ENCODE measurements around the gene HMGB1. TPM values are rescaled to one million over a fixed set of nuclear protein-coding genes. Genes with fewer than 3 reads are reported as not detected.

Gene HMGB1
- total and polyA plus RNA-seq, 2 donors (not counting 3 experiments of a cell fraction or from before 2014, with no cell fraction given): 111 to 670 TPM

DNA sequence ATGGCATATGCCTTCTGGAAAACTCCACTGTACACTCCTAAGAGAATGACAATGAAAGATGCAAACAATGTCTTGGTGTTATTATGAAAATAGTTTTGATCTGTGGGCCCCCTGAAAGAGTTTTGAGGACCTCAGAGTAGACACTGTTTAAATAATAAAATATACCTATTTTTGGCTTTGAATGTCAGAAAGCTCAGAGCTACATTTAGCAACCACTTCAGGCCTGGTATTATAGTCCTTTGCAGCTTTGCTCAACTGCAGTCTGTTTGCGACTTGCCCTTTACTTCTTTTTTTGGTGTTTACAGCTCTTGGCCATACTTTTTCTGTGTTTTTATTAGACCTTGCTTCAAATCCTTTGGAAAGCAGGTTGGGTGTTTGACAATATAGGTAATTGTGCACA lies 49.3 kb downstream of the HMGB1 start:
- CTCF ChIA-PET: interaction anchor here (0.9 to 1.4 kb wide), 2 partner anchors 8 to 284 kb away, joined by 4 to 5 read pairs; no protein-coding TSS in a partner anchor
- Histone ChIP-seq H3K27me3 (ENCODE audit: control insufficient read depth in 2 of 2, insufficient read depth in 2 of 2, low read length in 2 of 2) (no peaks in the 10 kb centered on the region), H3K9me1 (replicated peaks; ENCODE audit: control insufficient read depth, extremely low read depth, insufficient read depth, low read length) (no peaks in the 10 kb centered on the region), H3K27ac (ENCODE audit: insufficient read depth, low read depth, low read length) (no peak overlapping the region), H3K4me3 (replicated peaks in 1 of 3; ENCODE audit: insufficient read depth in 1 of 3, low read depth in 1 of 3, low read length in 3 of 3) (no peak overlapping the region), H3K9ac (replicated peaks; ENCODE audit: extremely low read depth, insufficient read depth, low read length) (no peak overlapping the region), H3K36me3 (ENCODE audit: control insufficient read depth in 2 of 2, extremely low read depth in 1 of 2, insufficient read depth in 2 of 2, low read length in 2 of 2) (no peaks in the 10 kb centered on the region), H3K79me2 (ENCODE audit: control insufficient read depth, insufficient read depth, low read length) (no peaks in the 10 kb centered on the region), H2AFZ (ENCODE audit: low read depth, low read length) (no peak overlapping the region), H3K4me2 (ENCODE audit: insufficient read depth, low read length) (no peak overlapping the region), H3K9me3 (replicated peaks; ENCODE audit: control insufficient read depth, insufficient read depth, low read length) (no peaks in the 10 kb centered on the region), H3K4me1 (ENCODE audit: control insufficient read depth, extremely low read depth, insufficient read depth, low read length) (peaks cover 7% of the 10 kb centered on the region), H4K20me1 (replicated peaks; ENCODE audit: control insufficient read depth, extremely low read depth, insufficient read depth, low read length) (no peaks in the 10 kb centered on the region)
- dilution Hi-C loops (cut with MboI; ENCODE audit: extremely low pct_ligation_motif_present, low sequenced_read_pairs): no loop called here
- FAIRE-seq (no peak), DNase-seq (ENCODE audit: low read depth, low spot score) (no peak)
- no TSS peak for BruUV-seq (replicated peaks)
- intact Hi-C loops (cut with micrococcal nuclease): no loop called here
- TF ChIP-seq POLR2A (IDR thresholded peaks at IDR 0.05; ENCODE audit: low read depth, low read length): no peak
- TF ChIP-seq, protein P1, sequence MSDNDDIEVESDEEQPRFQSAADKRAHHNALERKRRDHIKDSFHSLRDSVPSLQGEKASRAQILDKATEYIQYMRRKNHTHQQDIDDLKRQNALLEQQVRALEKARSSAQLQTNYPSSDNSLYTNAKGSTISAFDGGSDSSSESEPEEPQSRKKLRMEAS (IDR thresholded peaks at IDR 0.05; ENCODE audit: insufficient read depth, insufficient read length): no peak
- no peak for TF ChIP-seq JUN (IDR thresholded peaks at IDR 0.05; ENCODE audit: borderline replicate concordance, insufficient read depth, insufficient read length, low read depth)
- TF ChIP-seq EZH2 (IDR thresholded peaks at IDR 0.05; ENCODE audit: borderline replicate concordance, low read depth, low read length, severe bottlenecking): no peak
- TF ChIP-seq, protein P2, sequence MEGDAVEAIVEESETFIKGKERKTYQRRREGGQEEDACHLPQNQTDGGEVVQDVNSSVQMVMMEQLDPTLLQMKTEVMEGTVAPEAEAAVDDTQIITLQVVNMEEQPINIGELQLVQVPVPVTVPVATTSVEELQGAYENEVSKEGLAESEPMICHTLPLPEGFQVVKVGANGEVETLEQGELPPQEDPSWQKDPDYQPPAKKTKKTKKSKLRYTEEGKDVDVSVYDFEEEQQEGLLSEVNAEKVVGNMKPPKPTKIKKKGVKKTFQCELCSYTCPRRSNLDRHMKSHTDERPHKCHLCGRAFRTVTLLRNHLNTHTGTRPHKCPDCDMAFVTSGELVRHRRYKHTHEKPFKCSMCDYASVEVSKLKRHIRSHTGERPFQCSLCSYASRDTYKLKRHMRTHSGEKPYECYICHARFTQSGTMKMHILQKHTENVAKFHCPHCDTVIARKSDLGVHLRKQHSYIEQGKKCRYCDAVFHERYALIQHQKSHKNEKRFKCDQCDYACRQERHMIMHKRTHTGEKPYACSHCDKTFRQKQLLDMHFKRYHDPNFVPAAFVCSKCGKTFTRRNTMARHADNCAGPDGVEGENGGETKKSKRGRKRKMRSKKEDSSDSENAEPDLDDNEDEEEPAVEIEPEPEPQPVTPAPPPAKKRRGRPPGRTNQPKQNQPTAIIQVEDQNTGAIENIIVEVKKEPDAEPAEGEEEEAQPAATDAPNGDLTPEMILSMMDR (IDR thresholded peaks at IDR 0.05; ENCODE audit: extremely low read depth in 1 of 2, insufficient read depth in 1 of 2, low read depth in 1 of 2, low read length in 2 of 2): no peak
- TF ChIP-seq GATA2 (IDR thresholded peaks at IDR 0.05; ENCODE audit: insufficient read depth, insufficient read length, low read depth, low read length): no peak
- TF ChIP-seq MYC (IDR thresholded peaks at IDR 0.05; ENCODE audit: low read depth, low read length): no peak
- no peak for TF ChIP-seq POLR2AphosphoS5 (IDR thresholded peaks at IDR 0.05; ENCODE audit: insufficient read depth, low read depth, low read length)
- no peak for TF ChIP-seq FOS (IDR thresholded peaks at IDR 0.05; ENCODE audit: borderline replicate concordance, insufficient read depth, low read length)
- POLR2A ChIA-PET: no interaction called here

All from endothelial cell of umbilical vein (primary cell).